HG03575 (cell line): ENCODE data around the gene GNGT1.

ENCODE experiments used
- ATAC-seq: cut with Tn5 transposase; IDR thresholded peaks from one replicate; pipeline ENCODE4 v1.9.1; 2021; ENCODE audit not compliant: unreplicated experiment, insufficient number of reproducible peaks, low FRiP score; ENCODE audit errors: extremely low read depth

Gene GNGT1

DNA sequence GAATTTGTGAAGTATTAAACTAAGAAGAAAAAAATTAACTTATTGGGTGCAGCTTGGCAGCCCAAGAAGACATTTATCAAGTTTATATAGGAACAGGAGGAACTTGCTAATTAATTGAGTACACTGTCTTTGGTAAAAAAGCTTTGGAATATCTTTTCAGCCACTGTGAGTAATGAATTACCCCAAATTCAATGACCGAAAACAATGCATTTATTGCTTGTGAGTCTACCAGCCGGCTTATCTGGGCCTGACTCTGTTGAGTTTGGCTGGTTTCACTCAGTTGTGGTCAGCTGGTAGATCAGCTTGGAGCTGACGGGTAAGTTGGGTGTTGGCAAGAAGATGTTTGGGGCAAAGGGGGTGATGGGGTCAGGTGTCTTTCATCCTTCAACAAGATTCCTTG, 26.8 kb downstream of the GNGT1 start:
- ATAC-seq: no peak

DNA sequence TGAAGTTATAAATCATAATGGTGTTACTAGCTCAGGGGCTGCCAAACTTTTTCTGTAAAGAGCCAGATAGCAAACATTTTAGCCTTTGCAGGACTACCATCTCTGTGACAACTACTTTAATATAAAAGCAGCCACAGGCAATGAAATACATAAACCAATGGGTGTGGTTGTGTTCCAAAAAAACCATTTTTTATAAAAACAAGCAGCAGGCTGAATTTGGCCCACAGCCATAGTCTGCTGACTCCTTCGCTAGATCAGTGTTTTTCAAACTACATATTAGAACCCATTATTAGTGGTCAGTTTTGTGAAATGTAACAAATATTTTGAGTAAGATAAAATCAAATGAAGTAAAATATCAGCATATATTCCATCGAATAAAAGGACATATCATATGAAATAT, 28.7 kb downstream of the GNGT1 start:
- ATAC-seq: no peak

DNA sequence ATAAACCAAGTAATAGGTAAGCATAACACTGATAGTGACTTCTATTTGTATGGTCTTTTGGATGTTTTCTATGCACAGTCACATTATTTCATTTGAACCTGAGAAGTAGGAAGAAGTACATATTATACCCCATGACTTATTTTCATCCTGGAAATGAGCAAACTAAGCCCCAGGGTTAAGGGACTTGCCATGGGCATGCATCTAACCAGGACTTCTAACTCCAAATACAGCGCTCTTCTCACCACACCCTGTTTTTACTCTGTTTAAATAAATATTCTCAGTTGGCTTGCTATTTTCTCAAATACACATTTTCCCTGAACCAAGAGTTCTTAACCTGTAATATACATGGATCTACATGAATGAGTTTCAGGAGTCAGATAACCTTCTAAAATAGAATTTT, 31.5 kb downstream of the GNGT1 start:
- ATAC-seq: no peak

DNA sequence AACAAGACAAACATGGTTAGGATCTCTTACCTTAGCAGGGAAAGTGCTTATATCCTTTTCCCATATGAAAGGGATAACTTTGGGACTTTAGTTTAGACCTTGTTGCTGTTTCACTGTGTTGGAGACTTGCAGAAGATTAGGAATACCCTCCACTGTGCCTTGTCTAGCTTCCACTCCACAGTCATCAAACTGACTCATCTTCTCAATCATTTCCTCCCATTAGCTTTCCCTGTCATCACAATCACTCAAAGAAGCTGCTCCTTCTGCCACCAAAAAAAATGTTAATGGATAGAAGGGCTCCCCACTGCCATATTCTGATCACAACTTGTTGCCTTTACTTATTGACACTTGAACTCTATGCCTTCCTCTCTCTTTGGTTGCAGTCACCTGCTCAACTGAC, 31.9 kb downstream of the GNGT1 start:
- no peak for ATAC-seq

DNA sequence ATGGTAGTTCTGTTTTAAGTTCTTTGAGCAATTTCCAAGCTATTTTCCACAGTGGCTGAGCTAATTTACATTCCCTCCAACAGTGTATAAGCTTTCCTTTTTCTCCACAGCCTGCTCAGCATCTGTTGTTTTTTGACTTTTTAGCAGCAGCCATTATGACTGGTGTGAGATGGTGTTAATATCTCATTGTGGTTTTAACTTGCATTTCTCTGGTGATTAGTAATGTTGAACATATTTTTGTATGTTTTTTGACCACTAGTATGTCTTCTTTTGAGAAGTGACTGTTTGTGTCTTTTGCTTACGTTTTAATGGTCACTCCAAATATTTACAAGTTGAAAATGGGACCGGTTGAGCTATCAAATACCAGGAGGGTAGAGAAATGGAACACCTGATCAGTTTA, 35.6 kb downstream of the GNGT1 start:
- ATAC-seq: no peak

DNA sequence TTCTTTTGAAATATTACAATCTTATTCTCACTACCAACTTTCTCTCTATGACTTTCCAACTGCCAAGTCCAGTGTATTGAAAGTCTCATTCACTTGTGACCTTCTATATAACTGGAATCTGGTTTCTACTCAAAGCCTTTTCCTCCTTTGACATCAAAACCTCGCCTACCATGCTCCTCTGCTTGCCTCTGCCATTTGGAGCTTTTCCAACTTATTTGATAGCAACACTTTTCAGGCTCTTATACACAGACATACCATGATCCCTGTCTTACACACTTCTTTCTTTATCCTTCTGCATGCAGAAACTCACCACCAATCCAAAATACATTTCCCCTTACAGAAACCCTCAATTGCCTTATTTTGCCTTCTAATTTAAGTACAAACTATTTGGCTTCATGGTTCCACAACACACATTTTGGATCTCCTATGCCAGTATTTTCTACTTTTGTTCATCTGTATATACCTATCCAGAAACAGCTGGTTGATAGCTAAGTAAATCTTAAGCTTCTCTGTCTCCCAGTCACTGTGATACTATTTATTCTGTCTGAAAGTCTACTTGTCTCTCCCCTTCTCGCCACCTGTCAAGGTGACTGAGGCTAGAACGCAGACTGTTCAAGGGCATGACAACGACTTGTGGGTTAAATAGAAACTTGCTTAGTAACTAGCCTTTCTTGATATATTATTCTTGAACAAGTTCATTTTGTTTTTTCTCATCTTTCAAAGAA, 37.6 kb downstream of the GNGT1 start:
- ATAC-seq: no peak

DNA sequence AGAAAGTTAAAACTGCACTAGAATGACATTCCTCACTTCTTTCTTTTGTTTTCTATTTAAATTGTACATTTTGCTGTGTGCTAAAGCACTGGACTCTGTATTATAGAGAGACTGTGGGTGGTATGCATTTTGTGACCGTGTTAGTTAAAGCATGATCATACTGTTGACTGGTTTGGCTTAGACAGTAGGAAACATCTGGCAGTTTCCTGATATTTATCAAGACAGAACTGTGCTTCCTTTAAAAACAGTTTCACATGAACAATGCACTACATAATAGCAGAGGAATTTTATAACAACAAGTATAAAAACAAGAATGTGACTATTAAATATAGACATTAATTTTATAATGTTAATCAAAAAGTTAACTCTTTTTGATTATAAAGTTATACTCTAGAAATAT, 38.3 kb downstream of the GNGT1 start:
- ATAC-seq: no peak

DNA sequence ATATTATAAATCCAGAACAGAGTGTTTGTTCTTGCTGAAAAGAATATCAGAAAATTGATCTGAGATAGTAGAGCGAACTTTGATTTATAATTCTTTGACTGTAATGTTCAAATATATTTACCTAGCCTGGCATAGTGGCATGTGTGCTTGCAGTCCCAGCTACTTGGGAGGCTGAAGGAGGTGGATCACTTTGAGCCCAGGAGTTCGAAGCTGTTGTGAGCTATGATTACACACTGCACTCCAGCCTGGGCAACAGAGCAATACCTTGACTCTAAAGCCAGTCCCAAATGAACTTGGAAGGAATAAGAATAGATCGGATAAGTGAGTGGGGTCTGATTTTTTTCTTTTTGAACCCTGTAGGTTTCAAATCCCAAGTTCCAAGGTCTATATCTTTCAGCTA, 38.7 kb downstream of the GNGT1 start:
- ATAC-seq: no peak

DNA sequence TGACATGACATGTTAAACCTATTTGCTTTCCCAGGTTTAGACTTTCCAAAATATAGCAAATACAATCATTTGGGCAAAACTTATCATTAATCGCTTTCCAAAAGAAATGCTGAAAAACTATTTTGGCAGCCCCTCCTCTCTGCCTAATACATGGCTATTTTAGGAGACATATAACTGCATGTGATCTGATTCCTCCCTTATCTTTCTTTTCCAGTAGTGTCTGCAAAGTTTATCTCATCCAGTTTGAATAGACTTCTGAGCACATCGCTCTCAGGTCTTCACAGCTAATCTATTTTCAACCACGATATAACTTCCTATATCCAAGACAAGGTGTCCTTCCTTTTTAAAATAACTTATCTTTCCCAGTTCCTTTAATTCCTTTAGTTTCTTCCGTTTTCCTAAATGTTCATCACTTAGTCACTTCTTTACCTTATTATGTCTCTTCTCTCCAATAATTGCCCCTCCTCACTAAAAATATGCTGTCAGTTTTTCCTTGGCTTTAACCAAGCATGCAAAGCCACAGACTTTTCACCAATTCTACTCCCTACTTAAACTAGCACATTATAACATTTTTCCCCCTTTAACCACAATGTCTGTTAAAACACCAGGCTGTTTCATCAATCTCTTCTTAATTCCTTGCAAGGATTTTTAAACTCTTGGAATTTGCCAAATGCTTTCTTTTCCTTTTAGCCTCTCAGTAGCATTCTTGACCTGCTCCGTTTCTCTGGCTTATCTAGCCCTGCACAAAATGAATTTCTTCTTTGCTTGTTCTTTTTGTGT, 39.6 kb downstream of the GNGT1 start:
- no peak for ATAC-seq

DNA sequence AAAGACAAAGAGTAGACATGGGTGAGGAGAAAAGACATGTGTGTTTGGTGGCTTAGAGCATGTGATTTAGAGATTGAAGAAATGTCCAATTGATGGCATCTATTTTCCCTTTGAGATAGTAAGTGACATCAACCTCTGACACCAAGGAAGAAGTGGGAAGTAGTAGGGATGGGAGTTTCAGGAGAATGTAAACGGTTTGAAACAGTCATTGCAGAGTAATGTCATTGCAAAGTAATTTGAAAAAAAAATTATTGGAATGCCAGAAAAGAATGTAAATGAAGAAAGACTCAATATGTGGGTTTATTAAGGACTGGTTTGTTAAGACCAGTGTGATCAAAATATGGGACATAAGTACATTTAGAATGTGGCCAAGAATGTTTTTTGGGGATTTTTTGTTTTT, 41.7 kb downstream of the GNGT1 start:
- no peak for ATAC-seq

DNA sequence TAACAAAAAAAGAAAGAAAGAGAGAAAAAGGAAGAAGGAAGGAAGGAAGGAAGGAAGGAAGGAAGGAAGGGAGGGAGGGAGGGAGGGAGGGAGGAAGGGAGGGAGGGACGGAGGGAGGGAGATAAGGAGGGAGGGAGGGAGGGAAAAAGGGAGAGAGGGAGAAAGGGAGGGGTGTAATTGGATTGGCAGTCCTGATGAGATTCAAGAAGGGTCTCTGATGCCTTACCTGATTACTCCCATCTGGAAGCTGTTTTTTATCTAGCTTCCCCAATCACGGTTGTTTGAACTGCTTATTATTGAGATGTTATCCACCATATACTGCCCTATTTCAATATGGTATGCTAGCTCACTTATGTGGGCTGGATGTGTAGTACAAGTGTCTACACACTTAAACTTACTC, 42.5 kb downstream of the GNGT1 start:
- ATAC-seq: no peak

DNA sequence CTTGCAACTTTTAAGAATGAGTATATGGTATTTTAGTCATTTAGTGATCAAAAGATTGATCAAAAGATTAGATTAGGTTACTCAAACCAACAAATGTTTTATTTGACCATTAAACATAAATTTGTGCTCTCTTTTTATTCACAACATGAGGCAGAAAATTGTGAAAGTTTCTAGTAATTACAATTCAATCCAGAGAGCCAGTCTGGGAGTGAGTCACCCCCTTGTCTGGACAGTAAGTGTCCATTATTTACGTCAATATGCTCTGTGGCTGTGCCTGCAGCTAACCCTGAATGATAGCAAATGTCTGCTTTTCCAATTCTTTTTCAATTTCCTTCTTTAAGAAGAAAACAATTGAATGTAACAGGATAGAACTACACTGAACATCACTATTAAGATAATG, 43.1 kb downstream of the GNGT1 start:
- no peak for ATAC-seq

DNA sequence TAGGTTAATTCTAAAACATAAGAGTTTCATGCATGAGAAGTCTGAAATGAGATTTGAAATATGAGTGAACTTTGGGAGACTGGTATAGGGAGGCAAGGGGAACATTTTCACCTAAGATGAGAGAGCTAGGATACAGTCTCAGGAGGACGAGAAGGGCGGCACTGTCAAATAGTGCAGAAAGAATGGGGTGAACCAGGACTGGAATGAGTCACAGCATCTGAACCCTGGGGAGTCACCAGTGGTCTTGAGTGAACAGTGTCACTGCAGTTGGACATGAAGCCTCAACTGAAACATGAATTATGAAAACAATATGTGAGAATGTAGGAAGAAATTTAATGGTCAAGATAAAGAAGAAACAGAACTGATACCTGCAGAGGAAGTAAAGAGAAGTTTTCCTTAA, 48.9 kb downstream of the GNGT1 start:
- ATAC-seq: no peak

DNA sequence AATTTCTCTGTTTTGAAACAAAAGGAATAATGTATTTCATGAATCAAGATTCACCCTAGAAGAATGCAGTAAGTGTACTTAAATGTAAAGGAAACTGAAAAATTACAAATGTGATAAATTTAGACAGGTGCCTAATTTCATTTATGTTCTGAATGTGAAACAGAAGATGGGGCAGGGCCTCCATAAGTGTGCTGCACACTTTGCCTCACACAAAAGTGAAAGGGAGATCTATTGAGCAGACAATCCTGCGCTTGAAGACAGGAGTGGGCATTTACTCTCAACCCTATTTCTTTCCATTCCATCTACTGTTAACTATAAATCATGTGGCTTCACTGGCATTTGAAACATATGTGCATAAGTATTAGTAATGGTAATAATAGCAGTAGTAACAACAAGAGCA, 51.4 kb downstream of the GNGT1 start:
- ATAC-seq: no peak

DNA sequence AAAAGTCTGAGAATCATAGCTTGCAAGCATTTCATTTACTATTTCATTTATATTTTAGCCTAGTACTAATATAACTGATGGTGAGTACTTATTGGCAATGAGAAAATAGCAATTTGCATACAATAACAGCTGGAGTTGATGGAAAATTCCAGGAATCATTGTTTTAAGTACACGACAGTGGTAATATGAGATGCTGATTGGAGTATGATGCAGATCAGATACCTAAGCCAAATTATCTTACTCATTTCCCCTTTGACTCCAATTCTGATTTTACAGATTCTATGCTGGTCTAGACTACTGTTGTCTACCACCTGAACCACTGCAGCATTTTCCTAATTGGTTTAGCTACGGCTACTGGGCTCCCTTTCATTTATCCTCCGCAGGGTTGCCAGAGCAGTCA, 51.8 kb downstream of the GNGT1 start:
- no peak for ATAC-seq

DNA sequence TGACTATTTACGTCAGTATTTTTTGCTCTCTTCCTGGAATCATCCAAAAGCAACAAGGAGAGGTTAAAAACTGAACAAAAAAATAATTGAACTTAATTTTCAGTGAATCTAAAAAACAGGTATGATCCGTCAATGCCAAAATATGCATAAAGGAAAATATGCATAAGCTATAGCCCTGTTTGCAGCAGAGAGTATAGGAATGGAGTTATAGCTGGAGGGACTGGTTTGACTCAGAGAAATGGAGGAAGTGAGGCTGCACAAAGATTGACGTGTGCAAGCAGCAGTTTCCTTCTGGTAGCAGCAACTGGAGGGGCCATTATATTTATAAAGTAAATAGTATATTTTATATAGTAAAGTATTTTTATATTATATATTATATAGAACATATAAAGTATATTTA, 52.3 kb downstream of the GNGT1 start:
- no peak for ATAC-seq
